ENCODE measurements around the gene MIAT. TPM values are rescaled to one million over a fixed set of nuclear protein-coding genes. Genes with fewer than 3 reads are reported as not detected.

Gene MIAT
- 0.38 and 1.1 TPM in 2 replicates for total RNA-seq

DNA sequence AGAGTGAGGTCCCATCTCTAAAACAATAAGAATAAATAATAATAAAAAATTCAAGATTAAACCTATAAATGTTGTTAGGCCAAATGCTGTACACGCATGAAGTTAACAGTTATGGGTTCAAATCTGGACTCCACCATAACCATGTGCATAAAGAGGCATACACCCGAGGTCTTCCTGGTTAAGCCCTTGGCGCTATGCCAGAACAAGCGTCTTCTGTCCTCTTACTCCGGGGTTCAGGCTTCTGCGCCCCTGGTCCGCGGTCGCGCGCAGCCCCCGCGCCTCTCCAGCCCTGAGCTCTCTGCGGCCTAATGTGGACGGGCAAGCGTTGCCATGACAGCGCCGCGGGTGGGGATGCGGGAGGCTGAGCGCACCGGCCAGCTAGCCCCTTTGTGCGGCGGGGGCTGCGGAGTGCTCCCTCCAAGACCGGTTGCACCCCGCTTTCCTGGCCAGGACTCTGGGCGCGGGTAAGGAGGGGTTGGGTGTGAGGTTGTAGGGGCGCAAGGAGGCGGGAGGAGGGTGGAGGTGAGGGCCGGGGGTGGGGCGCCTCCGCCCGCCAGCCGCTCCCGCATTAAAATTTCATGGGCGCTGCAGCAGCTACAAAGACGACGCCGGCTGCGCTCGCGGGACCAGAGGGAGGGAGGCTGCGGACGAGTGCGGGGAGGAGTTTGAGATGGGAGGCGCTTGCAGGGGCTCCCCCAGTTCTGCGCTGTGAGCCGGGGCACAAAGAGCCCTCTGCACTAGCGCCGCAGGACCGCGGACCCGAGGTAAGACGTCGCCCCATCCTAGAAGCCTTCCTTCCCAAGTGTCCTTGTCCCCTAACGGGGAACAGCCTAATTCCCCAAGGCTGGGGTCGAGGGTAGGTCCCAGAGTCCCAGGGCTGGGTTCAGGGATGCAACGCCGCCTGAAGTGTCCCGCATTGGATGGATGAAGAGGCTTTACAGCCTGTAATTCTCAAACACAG is at the start of gene MIAT:
TSS of gene MIAT (plus strand) at position 698 of the 961 bp plus-strand sequence.

GRCh38 chr22:26617271-26618199 is 39.9 kb upstream of the MIAT start, which contains the start of gene CRYBB1:
TSS of gene CRYBB1 (minus strand) at chr22:26618027. CDS start at chr22:26616319, 1,708 bp downstream.

DNA sequence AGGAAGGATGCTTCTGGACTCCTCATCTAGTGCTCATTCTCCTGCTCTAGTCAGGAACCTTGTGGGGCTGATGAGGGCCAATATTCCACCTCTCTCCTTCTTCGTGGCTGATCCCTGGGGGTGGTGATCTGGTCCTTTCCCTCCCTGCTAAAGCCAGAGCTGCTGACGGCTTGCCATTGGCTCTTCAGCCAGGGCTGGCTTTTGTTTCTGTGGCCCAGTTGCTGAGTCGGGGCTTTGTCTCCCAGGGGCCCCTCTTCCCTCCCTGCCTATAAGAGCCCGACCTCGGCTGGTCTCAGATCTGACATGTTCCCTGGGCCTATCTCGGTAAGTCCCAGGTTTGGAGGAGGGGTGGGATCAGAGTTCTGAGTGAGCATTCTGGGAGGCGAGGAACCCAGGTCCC is 35.7 kb upstream of the MIAT start, which contains the start of gene CRYBA4:
TSS of gene CRYBA4 (plus strand) at position 301 of the 400 bp plus-strand sequence. CDS start 634 bp downstream, outside the sequence.

Other genes starting within 250 kb of the MIAT start
- 1.5 and 2.5 TPM in 2 replicates for gene ASPHD2, start 228.3 kb upstream of the MIAT start, total RNA-seq
- 18.0 and 36.9 TPM in 2 replicates for gene HPS4, start 173.8 kb upstream of the MIAT start, total RNA-seq
- gene SRRD, start 173.7 kb upstream of the MIAT start, total RNA-seq = 15.5 and 17.3 TPM in 2 replicates
- gene TFIP11, start 145.1 kb upstream of the MIAT start, total RNA-seq = 40.5 and 43.4 TPM in 2 replicates
- gene TPST2, start 67.5 kb upstream of the MIAT start, total RNA-seq = 39.7 and 43.1 TPM in 2 replicates
- not detected in 2 replicates for gene CRYBB1, start 39.6 kb upstream of the MIAT start, total RNA-seq
- gene CRYBA4, start 35.6 kb upstream of the MIAT start, total RNA-seq = not detected in 2 replicates